Measurements from ENCODE around the gene EMSY. TPM values are rescaled to one million over a fixed set of nuclear protein-coding genes. Genes with fewer than 3 reads are reported as not detected.

EMSY gene
- polyA plus RNA-seq, 1 donor (not counting 4 experiments of a cell fraction or from before 2014, with no cell fraction given) = 11.3 TPM

- H3K27ac ChIP-seq (ENCODE audit: control insufficient read depth, insufficient read depth, low read length) = no peak overlapping the region
- H3K36me3 ChIP-seq (ENCODE audit: control insufficient read depth in 2 of 2, extremely low read depth in 1 of 2, insufficient read depth in 2 of 2, low read length in 2 of 2) = peaks cover 5% of the 10 kb centered on the region in 2 experiments
- H4K20me1 ChIP-seq (ENCODE audit: control insufficient read depth, extremely low read depth, insufficient read depth, low read length) = no peaks in the 10 kb centered on the region
- dilution Hi-C loops (cut with MboI; ENCODE audit: extremely low pct_ligation_motif_present, low sequenced_read_pairs) = no loop called here
- H3K9ac ChIP-seq (ENCODE audit: control insufficient read depth, extremely low read depth, insufficient read depth, low read length) = no peak overlapping the region
- no peak for FAIRE-seq
- H3K4me2 ChIP-seq (ENCODE audit: control insufficient read depth, extremely low read depth, insufficient read depth, low read depth, low read length) = no peak overlapping the region
- H3K4me1 ChIP-seq (ENCODE audit: control insufficient read depth, extremely low read depth, insufficient read depth, low read length) = no peaks in the 10 kb centered on the region
- no peaks in the 10 kb centered on the region for H3K9me3 ChIP-seq (ENCODE audit: control insufficient read depth, low read depth, low read length)
- H2AFZ ChIP-seq (ENCODE audit: control insufficient read depth, low read length) = no peak overlapping the region
- no peak for DNase-seq (ENCODE audit: low read depth, low spot score)
- H3K79me2 ChIP-seq (ENCODE audit: control insufficient read depth, insufficient read depth, low read length) = no peaks in the 10 kb centered on the region
- no peak overlapping the region for H3K4me3 ChIP-seq (ENCODE audit: control insufficient read depth in 2 of 3, extremely low read depth in 1 of 3, insufficient read depth in 2 of 3, low read depth in 1 of 3, low read length in 3 of 3)
- H3K9me1 ChIP-seq (ENCODE audit: control insufficient read depth, extremely low read depth, insufficient read depth, low read length) = no peaks in the 10 kb centered on the region
- no peak for TF ChIP-seq EZH2 (IDR thresholded peaks at IDR 0.05; ENCODE audit: low read length)
- TF ChIP-seq CTCF (optimal IDR thresholded peaks at IDR 0.05 in 1 of 3, IDR thresholded peaks at IDR 0.05 in 1 of 3, conservative IDR thresholded peaks at IDR 0.05 in 1 of 3; ENCODE audit: extremely low read depth in 1 of 3, insufficient read depth in 2 of 3, low read length in 3 of 3) = no peak
- H3K27me3 ChIP-seq (ENCODE audit: control insufficient read depth, extremely low read depth, insufficient read depth, low read length) = no peaks in the 10 kb centered on the region
Observed at GRCh38 chr11:76456571-76456970, 11.8 kb downstream of the EMSY start.

DNA sequence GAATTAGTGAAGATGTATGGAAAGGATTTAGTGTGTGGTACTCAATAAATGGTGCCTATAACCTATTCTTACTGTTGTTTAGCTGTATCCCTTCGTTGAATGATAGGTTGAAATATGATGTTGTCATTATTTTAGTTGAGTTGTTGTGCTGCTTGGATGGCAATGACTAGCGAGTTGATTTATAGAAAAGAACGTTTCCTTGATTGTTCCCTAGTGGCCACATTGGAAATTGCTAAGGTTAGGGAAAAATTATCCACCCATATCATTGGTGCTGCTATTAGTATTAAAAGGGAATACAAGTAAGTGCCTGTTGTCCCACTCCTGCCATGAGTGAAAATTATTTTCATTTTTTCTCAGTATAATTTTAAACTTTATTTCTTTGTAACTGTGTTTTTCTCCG lies 14.5 kb downstream of the EMSY start:
- H4K20me1 ChIP-seq (ENCODE audit: control insufficient read depth, extremely low read depth, insufficient read depth, low read length) = no peaks in the 10 kb centered on the region
- H3K4me3 ChIP-seq (ENCODE audit: control insufficient read depth in 2 of 3, extremely low read depth in 1 of 3, insufficient read depth in 2 of 3, low read depth in 1 of 3, low read length in 3 of 3) = no peak overlapping the region
- DNase-seq (ENCODE audit: low read depth, low spot score) (no peak), FAIRE-seq (peak; percentile 5)
- H3K79me2 ChIP-seq (ENCODE audit: control insufficient read depth, insufficient read depth, low read length) = no peaks in the 10 kb centered on the region
- H2AFZ ChIP-seq (ENCODE audit: control insufficient read depth, low read length) = no peak overlapping the region
- H3K4me1 ChIP-seq (ENCODE audit: control insufficient read depth, extremely low read depth, insufficient read depth, low read length) = no peaks in the 10 kb centered on the region
- dilution Hi-C loops (cut with MboI; ENCODE audit: extremely low pct_ligation_motif_present, low sequenced_read_pairs) = no loop called here
- no peak overlapping the region for H3K9ac ChIP-seq (ENCODE audit: control insufficient read depth, extremely low read depth, insufficient read depth, low read length)
- no peaks in the 10 kb centered on the region for H3K9me1 ChIP-seq (ENCODE audit: control insufficient read depth, extremely low read depth, insufficient read depth, low read length)
- no peaks in the 10 kb centered on the region for H3K9me3 ChIP-seq (ENCODE audit: control insufficient read depth, low read depth, low read length)
- H3K4me2 ChIP-seq (ENCODE audit: control insufficient read depth, extremely low read depth, insufficient read depth, low read depth, low read length) = no peak overlapping the region
- H3K36me3 ChIP-seq (ENCODE audit: control insufficient read depth in 2 of 2, extremely low read depth in 1 of 2, insufficient read depth in 2 of 2, low read length in 2 of 2) = peaks cover 6 to 8% of the 10 kb centered on the region in 2 experiments
- TF ChIP-seq CTCF (optimal IDR thresholded peaks at IDR 0.05 in 1 of 3, IDR thresholded peaks at IDR 0.05 in 1 of 3, conservative IDR thresholded peaks at IDR 0.05 in 1 of 3; ENCODE audit: extremely low read depth in 1 of 3, insufficient read depth in 2 of 3, low read length in 3 of 3) = peak in 2 of 3 experiments; percentile 28 to 45
- no peak for TF ChIP-seq EZH2 (IDR thresholded peaks at IDR 0.05; ENCODE audit: low read length)
- H3K27ac ChIP-seq (ENCODE audit: control insufficient read depth, insufficient read depth, low read length) = no peak overlapping the region
- H3K27me3 ChIP-seq (ENCODE audit: control insufficient read depth, extremely low read depth, insufficient read depth, low read length) = no peaks in the 10 kb centered on the region

All from keratinocyte (primary cell).